Skeletal muscle tissue (tissue), 4 donors: ENCODE results near the gene NLRP9. TPM values are rescaled to one million over a fixed set of nuclear protein-coding genes. Genes with fewer than 3 reads are reported as not detected.

Experiments used
- H3K27ac ChIP-seq: one replicate; pipeline ENCODE4 v1.7.0; 2013; ENCODE audit warnings: mild to moderate bottlenecking, low read depth, low read length, inconsistent platforms
- H3K27me3 ChIP-seq, 3 donors: one replicate each; pipeline ENCODE4 v1.7.0; 2013; ENCODE audit warnings: low read length in 3 of 3; ENCODE audit not compliant: control insufficient read depth in 3 of 3, insufficient read depth in 3 of 3
- H3K36me3 ChIP-seq, 3 donors: one replicate each; pipeline ENCODE4 v1.7.0; 2013; ENCODE audit warnings: low read length in 3 of 3; ENCODE audit not compliant: control insufficient read depth in 3 of 3, insufficient read depth in 3 of 3
- H3K4me1 ChIP-seq, 3 donors: one replicate each; pipeline ENCODE4 v1.7.0; 2013; ENCODE audit warnings: low read length in 3 of 3, mild to moderate bottlenecking in 3 of 3; ENCODE audit not compliant: control insufficient read depth in 3 of 3, insufficient read depth in 3 of 3
- H3K4me3 ChIP-seq, 3 donors: one replicate each; pipeline ENCODE4 v1.7.0; 2013; ENCODE audit warnings: low read length in 3 of 3
- H3K9ac ChIP-seq, 3 donors: one replicate each; pipeline ENCODE4 v1.7.0; 2013; ENCODE audit warnings: low read length in 3 of 3, mild to moderate bottlenecking in 3 of 3, moderate library complexity in 2 of 3, low read depth in 1 of 3
- H3K9me3 ChIP-seq, 3 donors: one replicate each; pipeline ENCODE4 v1.7.0; 2013; ENCODE audit warnings: low read length in 3 of 3; ENCODE audit not compliant: control insufficient read depth in 3 of 3
- total RNA-seq: library from RNA; depleted of rRNA; stranded (reverse); fragments of >200 nt; gene quantifications from one replicate; pipeline ENCODE4 v1.2.3, GENCODE V29; 2014
- donor health status: Osteomylitis.

NLRP9 gene
- total RNA-seq, 1 donor from 2014 or later, result not detected

- peaks cover 41 to 53% (median 44%) of the 10 kb centered on the region in 3 donors for H3K36me3 ChIP-seq
Measured at GRCh38 chr19:55696301-55697068, 41.7 kb downstream of the NLRP9 start.

GRCh38 chr19:55695511-55696290 lies 42.5 kb downstream of the NLRP9 start:
- Histone ChIP-seq H3K36me3 (peaks cover 46 to 56% (median 48%) of the 10 kb centered on the region in 3 donors), H3K9me3 (no peaks in the 10 kb centered on the region), H3K4me1 (no peaks in the 10 kb centered on the region), H3K4me3 (no peak overlapping the region), H3K27me3 (no peaks in the 10 kb centered on the region), H3K27ac (no peak overlapping the region), H3K9ac (no peak overlapping the region)

More at GRCh38 chr19:55696301-55697068, 41.7 kb downstream of the NLRP9 start:
- Histone ChIP-seq H3K4me1 (no peaks in the 10 kb centered on the region), H3K9me3 (no peaks in the 10 kb centered on the region), H3K27me3 (no peaks in the 10 kb centered on the region), H3K9ac (no peak overlapping the region), H3K4me3 (no peak overlapping the region), H3K27ac (no peak overlapping the region)

- H3K36me3 ChIP-seq, result peaks cover 51 to 60% (median 57%) of the 10 kb centered on the region in 3 donors
Measured at GRCh38 chr19:55694656-55695491, 43.3 kb downstream of the NLRP9 start.

GRCh38 chr19:55694241-55694655 lies 44.0 kb downstream of the NLRP9 start:
- Histone ChIP-seq H3K4me3 (no peak overlapping the region), H3K4me1 (no peaks in the 10 kb centered on the region), H3K27ac (no peak overlapping the region), H3K9ac (no peak overlapping the region), H3K36me3 (peaks cover 57 to 63% (median 62%) of the 10 kb centered on the region in 3 donors), H3K9me3 (no peaks in the 10 kb centered on the region), H3K27me3 (no peaks in the 10 kb centered on the region)

More at GRCh38 chr19:55694656-55695491, 43.3 kb downstream of the NLRP9 start:
- Histone ChIP-seq H3K4me1 (no peaks in the 10 kb centered on the region), H3K9ac (no peak overlapping the region), H3K4me3 (no peak overlapping the region), H3K27me3 (no peaks in the 10 kb centered on the region), H3K27ac (no peak overlapping the region), H3K9me3 (no peaks in the 10 kb centered on the region)

- H3K36me3 ChIP-seq, result peaks cover 62 to 65% (median 65%) of the 10 kb centered on the region in 3 donors
Measured at GRCh38 chr19:55693336-55693974, 44.7 kb downstream of the NLRP9 start.

GRCh38 chr19:55692681-55693081 lies 45.5 kb downstream of the NLRP9 start:
- Histone ChIP-seq H3K9me3 (no peaks in the 10 kb centered on the region), H3K9ac (no peak overlapping the region), H3K4me3 (no peak overlapping the region), H3K27ac (no peak overlapping the region), H3K4me1 (no peaks in the 10 kb centered on the region), H3K36me3 (peaks cover 65 to 67% (median 65%) of the 10 kb centered on the region in 3 donors), H3K27me3 (no peaks in the 10 kb centered on the region)

More at GRCh38 chr19:55693336-55693974, 44.7 kb downstream of the NLRP9 start:
- H3K9me3 ChIP-seq, result no peaks in the 10 kb centered on the region
- H3K27me3 ChIP-seq, result no peaks in the 10 kb centered on the region
- H3K4me3 ChIP-seq, result no peak overlapping the region
- H3K9ac ChIP-seq, result no peak overlapping the region
- H3K4me1 ChIP-seq, result no peaks in the 10 kb centered on the region
- H3K27ac ChIP-seq, result no peak overlapping the region

GRCh38 chr19:55691561-55692481 lies 46.4 kb downstream of the NLRP9 start:
- H3K4me1 ChIP-seq, result no peaks in the 10 kb centered on the region
- H3K36me3 ChIP-seq, result peaks cover 62 to 66% (median 63%) of the 10 kb centered on the region in 3 donors
- H3K9ac ChIP-seq, result no peak overlapping the region

GRCh38 chr19:55690769-55691545 lies 47.2 kb downstream of the NLRP9 start:
- no peaks in the 10 kb centered on the region for H3K4me1 ChIP-seq
- no peaks in the 10 kb centered on the region for H3K9me3 ChIP-seq
- no peaks in the 10 kb centered on the region for H3K27me3 ChIP-seq
- no peak overlapping the region for H3K9ac ChIP-seq
- H3K4me3 ChIP-seq, result no peak overlapping the region
- no peak overlapping the region for H3K27ac ChIP-seq
- peaks cover 55 to 64% (median 59%) of the 10 kb centered on the region in 3 donors for H3K36me3 ChIP-seq

More at GRCh38 chr19:55691561-55692481, 46.4 kb downstream of the NLRP9 start:
- H3K4me3 ChIP-seq, result no peak overlapping the region
- no peaks in the 10 kb centered on the region for H3K9me3 ChIP-seq
- no peaks in the 10 kb centered on the region for H3K27me3 ChIP-seq
- no peak overlapping the region for H3K27ac ChIP-seq
